Loucy (cell line): Measurements from ENCODE around the gene SCTR.

Experiments used
- H2AFZ ChIP-seq: fragments of 200-600 bp; sonication (generic); 2 replicates; pipeline ENCODE4 v1.6.0; 2016; ENCODE audit warnings: antibody characterized with exemption, mild to moderate bottlenecking, low read length, moderate library complexity
- H3F3A ChIP-seq: fragments of 200-600 bp; 2 replicates; pipeline ENCODE4 v1.6.0; 2016; ENCODE audit warnings: antibody characterized with exemption, low read depth, mild to moderate bottlenecking
- H3K27me3 ChIP-seq: fragments of 200-600 bp; sonication (generic); 2 replicates; pipeline ENCODE4 v1.6.1; 2014; ENCODE audit warnings: low read length, mild to moderate bottlenecking; ENCODE audit not compliant: insufficient read depth, poor library complexity, severe bottlenecking
- H3K36me3 ChIP-seq: fragments of 200-600 bp; sonication (generic); 2 replicates; pipeline ENCODE4 v1.6.1; 2016; ENCODE audit warnings: low read length; ENCODE audit not compliant: insufficient read depth
- H3K4me1 ChIP-seq: fragments of 200-600 bp; sonication (generic); 2 replicates; pipeline ENCODE4 v1.5.1; 2014; ENCODE audit warnings: low read length, mild to moderate bottlenecking; ENCODE audit not compliant: insufficient read depth, poor library complexity, severe bottlenecking
- H3K4me2 ChIP-seq: fragments of 200-600 bp; sonication (generic); 2 replicates; pipeline ENCODE4 v1.6.0; 2014; ENCODE audit warnings: antibody characterized with exemption, low read length, low read depth, mild to moderate bottlenecking; ENCODE audit not compliant: poor library complexity, severe bottlenecking
- H3K4me3 ChIP-seq: fragments of 200-600 bp; sonication (generic); 2 replicates; pipeline ENCODE4 v1.5.1; 2014; ENCODE audit warnings: low read length, mild to moderate bottlenecking, mixed read lengths; ENCODE audit not compliant: poor library complexity, severe bottlenecking
- H3K79me2 ChIP-seq: fragments of 200-600 bp; sonication (generic); 2 replicates; pipeline ENCODE4 v1.6.1; 2014; ENCODE audit warnings: low read length; ENCODE audit not compliant: insufficient read depth
- H3K9ac ChIP-seq: fragments of 200-600 bp; sonication (generic); 2 replicates; pipeline ENCODE4 v1.6.0; 2014; ENCODE audit warnings: mild to moderate bottlenecking, low read depth, low read length, moderate library complexity; ENCODE audit not compliant: poor library complexity, severe bottlenecking
- H3K9me2 ChIP-seq: fragments of 200-600 bp; sonication (generic); replicated peaks from 2 replicates; pipeline ENCODE4 v1.6.1; 2016; ENCODE audit warnings: low read depth, low read length, mixed read lengths
- H3K9me3 ChIP-seq: fragments of 200-600 bp; sonication (generic); 2 replicates; pipeline ENCODE4 v1.6.1; 2014; ENCODE audit warnings: mild to moderate bottlenecking, antibody characterized with exemption, low read length, low read depth; ENCODE audit not compliant: insufficient read depth
- H4K20me1 ChIP-seq: fragments of 200-600 bp; sonication (generic); 2 replicates; pipeline ENCODE4 v1.6.0; 2014; ENCODE audit warnings: antibody characterized with exemption, low read length, mild to moderate bottlenecking; ENCODE audit not compliant: insufficient read depth, poor library complexity, severe bottlenecking
- CTCF ChIP-seq: fragments of 200-600 bp; sonication (generic); conservative IDR thresholded peaks from 2 replicates; pipeline ENCODE4 v1.5.1; 2014; ENCODE audit warnings: mild to moderate bottlenecking, antibody characterized with exemption, low read length
- EZH2phosphoT487 ChIP-seq: fragments of 200-600 bp; IDR thresholded peaks from 2 replicates; pipeline ENCODE4 v1.6.1; 2018; ENCODE audit warnings: antibody characterized with exemption, mild to moderate bottlenecking, moderate library complexity, borderline replicate concordance

Gene SCTR

DNA sequence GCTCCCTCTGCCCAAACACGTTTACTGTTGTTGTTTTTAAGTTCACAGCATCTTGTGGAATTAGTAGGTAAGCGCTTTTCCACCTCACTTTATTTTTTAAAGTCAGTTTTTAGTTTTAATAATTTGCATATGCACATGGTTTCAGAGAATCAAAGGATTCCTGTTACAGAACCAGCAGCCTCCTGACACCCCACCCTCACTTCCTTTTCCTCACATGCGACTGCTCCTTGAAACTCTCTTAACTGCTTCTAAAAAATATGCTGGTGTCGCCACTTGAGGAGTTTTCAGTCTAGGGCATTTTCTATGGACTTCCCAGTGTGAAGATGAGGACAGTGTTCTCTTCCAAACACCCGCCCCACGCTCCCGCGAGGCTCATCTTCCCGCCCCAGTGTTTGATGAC, 78.2 kb downstream of the SCTR start:
- H2AFZ ChIP-seq = no peak overlapping the region
- no peaks in the 10 kb centered on the region for H3K27me3 ChIP-seq
- no peak overlapping the region for H3K4me2 ChIP-seq
- TF ChIP-seq EZH2phosphoT487 (no peak), CTCF (no peak)
- no peaks in the 10 kb centered on the region for H4K20me1 ChIP-seq
- no peaks in the 10 kb centered on the region for H3F3A ChIP-seq
- no peaks in the 10 kb centered on the region for H3K36me3 ChIP-seq
- no peaks in the 10 kb centered on the region for H3K9me2 ChIP-seq
- H3K9me3 ChIP-seq = no peaks in the 10 kb centered on the region
- no peaks in the 10 kb centered on the region for H3K79me2 ChIP-seq
- no peaks in the 10 kb centered on the region for H3K4me1 ChIP-seq
- H3K4me3 ChIP-seq = no peak overlapping the region
- no peak overlapping the region for H3K9ac ChIP-seq

DNA sequence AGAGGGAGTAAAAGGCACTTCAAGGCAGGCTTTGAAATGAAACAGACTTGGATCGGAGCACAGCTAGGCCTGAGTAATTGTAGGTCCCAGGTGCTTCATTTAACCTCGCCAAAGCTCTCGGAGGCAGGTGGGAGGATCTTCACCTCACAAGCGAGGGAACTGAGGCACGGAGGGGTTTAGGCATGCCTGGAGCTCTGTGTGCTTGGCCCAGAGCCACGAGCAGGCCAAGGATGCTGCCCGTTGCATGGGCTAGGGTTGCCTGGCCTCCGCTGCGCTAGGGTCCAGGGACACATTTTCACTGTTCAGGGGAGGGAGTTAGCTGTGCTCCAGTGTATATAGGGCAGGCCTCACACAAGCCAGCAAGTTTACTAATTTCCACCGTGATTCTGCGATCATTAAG, 81.4 kb downstream of the SCTR start:
- Histone ChIP-seq H3K27me3 (no peaks in the 10 kb centered on the region), H3K79me2 (no peaks in the 10 kb centered on the region), H3K4me2 (no peak overlapping the region), H3K4me1 (no peaks in the 10 kb centered on the region), H3K36me3 (no peaks in the 10 kb centered on the region), H3K9ac (no peak overlapping the region), H3K9me2 (no peaks in the 10 kb centered on the region), H3K9me3 (no peaks in the 10 kb centered on the region), H2AFZ (no peak overlapping the region), H3F3A (no peaks in the 10 kb centered on the region), H3K4me3 (no peak overlapping the region), H4K20me1 (no peaks in the 10 kb centered on the region)
- no peak for TF ChIP-seq CTCF
- TF ChIP-seq EZH2phosphoT487 = no peak

DNA sequence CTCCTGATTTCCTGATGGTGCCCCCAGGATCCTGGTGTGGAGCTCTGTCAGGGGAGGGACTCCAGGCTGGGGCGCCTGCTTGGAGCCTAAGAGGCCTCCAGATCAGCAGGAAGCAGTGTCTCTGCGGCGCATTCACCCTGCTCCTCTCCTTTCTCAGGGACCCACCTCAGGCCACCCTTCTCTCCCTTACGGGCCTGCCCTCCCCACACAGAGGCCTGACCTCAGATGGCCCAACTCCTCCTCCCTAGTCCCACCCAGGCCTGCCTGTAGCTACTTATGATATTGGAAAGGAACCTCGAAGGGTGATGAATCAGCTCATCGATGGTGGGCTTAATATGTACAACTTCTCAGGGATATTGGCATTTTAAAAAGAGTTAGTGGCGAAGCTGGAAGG, 82.1 kb downstream of the SCTR start:
- no peaks in the 10 kb centered on the region for H4K20me1 ChIP-seq
- H3K9me2 ChIP-seq = no peaks in the 10 kb centered on the region
- H2AFZ ChIP-seq = no peak overlapping the region
- no peaks in the 10 kb centered on the region for H3K36me3 ChIP-seq
- H3K79me2 ChIP-seq = no peaks in the 10 kb centered on the region
- H3K9me3 ChIP-seq = no peaks in the 10 kb centered on the region
- no peak overlapping the region for H3K4me2 ChIP-seq
- no peaks in the 10 kb centered on the region for H3K27me3 ChIP-seq
- H3K4me3 ChIP-seq = no peak overlapping the region
- TF ChIP-seq CTCF (no peak), EZH2phosphoT487 (no peak)
- H3K4me1 ChIP-seq = no peaks in the 10 kb centered on the region
- no peak overlapping the region for H3K9ac ChIP-seq
- no peaks in the 10 kb centered on the region for H3F3A ChIP-seq
